H1 (cell line): ENCODE results near the gene RABL3. TPM values are rescaled to one million over a fixed set of nuclear protein-coding genes. Genes with fewer than 3 reads are reported as not detected.

Experiments
- CTCF ChIA-PET: fragments of 300-600 bp; sonication (Branson Sonifier 250); formaldehyde crosslinking; loops from one replicate; lab custom pipeline; 2021; ENCODE audit not compliant: partially characterized antibody; lab: Charles Lee
- POLR2A ChIA-PET: fragments of 300-600 bp; sonication (Branson Sonifier 250); formaldehyde crosslinking; loops from one replicate; lab custom pipeline; 2021; ENCODE audit warnings: inconsistent platforms; ENCODE audit not compliant: partially characterized antibody; lab: Charles Lee
- DNase-seq, 2 experiments: peaks; one replicate each; pipeline versions ENCODE4 v3.0.0 to v3.0.0-alpha.2; 2010 to 2022; ENCODE audit warnings: low spot score in 2 of 2, low read depth in 1 of 2, mixed read lengths in 1 of 2
- FAIRE-seq: peaks from 2 replicates; lab custom pipeline; 2011; peaks lifted over from hg19 to GRCh38; lab: Jason Lieb, UNC
- H2AFZ ChIP-seq: 2 replicates; pipeline ENCODE4 v1.8.1; 2012; ENCODE audit warnings: low read length, inconsistent platforms
- H2AK5ac ChIP-seq: 2 replicates; pipeline ENCODE4 v1.6.1; 2013; ENCODE audit warnings: low read depth, low read length
- H2BK120ac ChIP-seq: replicated peaks from 2 replicates; pipeline ENCODE3; 2013; ENCODE audit warnings: low read depth, low read length, inconsistent platforms
- H2BK12ac ChIP-seq: 2 replicates; pipeline ENCODE4 v1.6.1; 2013; ENCODE audit warnings: low read depth, low read length
- H2BK15ac ChIP-seq: 2 replicates; pipeline ENCODE4 v1.6.1; 2013; ENCODE audit warnings: low read length
- H2BK20ac ChIP-seq: 2 replicates; pipeline ENCODE4 v1.6.1; 2013; ENCODE audit warnings: low read length
- H2BK5ac ChIP-seq: 2 replicates; pipeline ENCODE4 v1.6.1; 2013; ENCODE audit warnings: low read depth, low read length
- H3K14ac ChIP-seq: 2 replicates; pipeline ENCODE4 v1.6.1; 2013; ENCODE audit warnings: inconsistent platforms; ENCODE audit not compliant: insufficient read length
- H3K18ac ChIP-seq: 2 replicates; pipeline ENCODE4 v1.6.1; 2013; ENCODE audit warnings: low read length; ENCODE audit errors: extremely low read depth
- H3K23ac ChIP-seq: 2 replicates; pipeline ENCODE4 v1.6.1; 2013; ENCODE audit warnings: inconsistent platforms; ENCODE audit not compliant: insufficient read length
- H3K23me2 ChIP-seq: 2 replicates; pipeline ENCODE4 v1.6.1; 2013; ENCODE audit warnings: low read depth, low read length
- H3K27ac ChIP-seq: 2 replicates; pipeline ENCODE4 v1.6.1; 2011; ENCODE audit warnings: low read depth, low read length, inconsistent platforms
- H3K27me3 ChIP-seq, 4 experiments: replicated peaks in 1 of 4; 1 replicate in 1 of 4; 2 replicates in 3 of 4; pipeline versions ENCODE4 v1.6.1 to v1.8.1; 2011 to 2013; ENCODE audit warnings: low read length in 3 of 4, mild to moderate bottlenecking in 3 of 4, inconsistent platforms in 2 of 4, mixed read lengths in 2 of 4, moderate library complexity in 1 of 4; ENCODE audit not compliant: control insufficient read depth in 3 of 4, insufficient read depth in 3 of 4; ENCODE audit errors: extremely low read depth in 1 of 4
- H3K36me3 ChIP-seq, 4 experiments: 2 replicates each; pipeline versions ENCODE4 v1.6.1 to v1.8.1; 2011 to 2013; ENCODE audit warnings: mild to moderate bottlenecking in 4 of 4, low read length in 3 of 4, moderate library complexity in 2 of 4, control low read depth in 1 of 4, inconsistent platforms in 1 of 4; ENCODE audit not compliant: insufficient read depth in 4 of 4, control insufficient read depth in 2 of 4
- H3K4ac ChIP-seq: replicated peaks from 2 replicates; pipeline ENCODE3; 2013; ENCODE audit warnings: low read length, low read depth, mixed read lengths, inconsistent platforms; ENCODE audit not compliant: insufficient read length
- H3K4me1 ChIP-seq, 4 experiments: replicated peaks in 1 of 4; 1 replicate in 1 of 4; 2 replicates in 3 of 4; pipeline versions ENCODE4 v1.6.1 to v1.8.1; 2011 to 2013; ENCODE audit warnings: low read length in 3 of 4, inconsistent platforms in 2 of 4, mixed read lengths in 1 of 4; ENCODE audit not compliant: insufficient read depth in 4 of 4, control insufficient read depth in 3 of 4
- H3K4me2 ChIP-seq, 2 experiments: 2 replicates each; pipeline versions ENCODE4 v1.6.1 to v1.8.1; 2011 to 2013; ENCODE audit warnings: low read depth in 2 of 2, low read length in 2 of 2, control low read depth in 1 of 2, inconsistent platforms in 1 of 2, mild to moderate bottlenecking in 1 of 2; ENCODE audit not compliant: insufficient read depth in 1 of 2
- H3K4me3 ChIP-seq, 4 experiments: fragments of 200-600, 300-600 bp in 1 of 4; sonication (generic), shearing (Covaris generic), sonication (Bioruptor Twin) in 1 of 4; 2 replicates each; pipeline versions ENCODE4 v1.5.1 to v1.8.1; 2011 to 2016; ENCODE audit warnings: low read length in 4 of 4, low read depth in 3 of 4, control low read depth in 2 of 4, inconsistent platforms in 2 of 4, mild to moderate bottlenecking in 2 of 4, mixed read lengths in 1 of 4, moderate library complexity in 1 of 4; ENCODE audit not compliant: insufficient read depth in 2 of 4; ENCODE audit errors: extremely low read depth in 1 of 4
- H3K56ac ChIP-seq: replicated peaks from 2 replicates; pipeline ENCODE3; 2013; ENCODE audit warnings: low read depth, mild to moderate bottlenecking, mixed read lengths, low read length, inconsistent platforms; ENCODE audit not compliant: insufficient read length
- H3K79me1 ChIP-seq: 2 replicates; pipeline ENCODE4 v1.6.1; 2013; ENCODE audit warnings: low read depth, low read length, control low read depth
- H3K79me2 ChIP-seq, 2 experiments: 2 replicates each; pipeline versions ENCODE4 v1.6.1 to v1.8.1; 2012 to 2013; ENCODE audit warnings: low read length in 2 of 2, mild to moderate bottlenecking in 2 of 2, inconsistent platforms in 1 of 2; ENCODE audit not compliant: insufficient read depth in 2 of 2, control insufficient read depth in 1 of 2
- H3K9ac ChIP-seq, 4 experiments: replicated peaks in 1 of 4; 1 replicate in 1 of 4; 2 replicates in 3 of 4; pipeline versions ENCODE4 v1.6.1 to v1.8.1; 2011 to 2013; ENCODE audit warnings: low read depth in 3 of 4, low read length in 3 of 4, control low read depth in 2 of 4, mild to moderate bottlenecking in 2 of 4, moderate library complexity in 2 of 4, inconsistent platforms in 1 of 4; ENCODE audit errors: extremely low read depth in 1 of 4
- H3K9me3 ChIP-seq, 2 experiments: 2 replicates each; pipeline versions ENCODE4 v1.6.1 to v1.8.1; 2012 to 2013; ENCODE audit warnings: mild to moderate bottlenecking in 2 of 2, moderate library complexity in 2 of 2, control low read depth in 1 of 2, inconsistent platforms in 1 of 2, low read depth in 1 of 2, low read length in 1 of 2, mixed read lengths in 1 of 2; ENCODE audit not compliant: insufficient read depth in 2 of 2
- H4K20me1 ChIP-seq, 2 experiments: replicated peaks in 1 of 2; 2 replicates each; pipeline versions ENCODE3 to v1.8.1; 2011 to 2013; ENCODE audit warnings: inconsistent platforms in 2 of 2, low read length in 2 of 2, mild to moderate bottlenecking in 1 of 2; ENCODE audit not compliant: insufficient read depth in 2 of 2, control insufficient read depth in 1 of 2
- H4K5ac ChIP-seq: 2 replicates; pipeline ENCODE4 v1.6.1; 2013; ENCODE audit warnings: low read length, low read depth, mixed read lengths, inconsistent platforms; ENCODE audit not compliant: insufficient read length
- H4K8ac ChIP-seq: 2 replicates; pipeline ENCODE4 v1.8.0; 2013; ENCODE audit warnings: mild to moderate bottlenecking, moderate library complexity, low read length, inconsistent platforms; ENCODE audit not compliant: insufficient read depth; ENCODE audit errors: extremely low read depth
- H4K91ac ChIP-seq: replicated peaks from 2 replicates; pipeline ENCODE3; 2013; ENCODE audit warnings: low read length, mixed read lengths, inconsistent platforms; ENCODE audit not compliant: insufficient read length
- CEBPB ChIP-seq: IDR thresholded peaks from 2 replicates; pipeline ENCODE4 v1.6.1; 2012; ENCODE audit warnings: low read depth, low read length
- GTF2F1 ChIP-seq: IDR thresholded peaks from 2 replicates; pipeline ENCODE4 v1.6.1; 2012; ENCODE audit warnings: low read depth, low read length, improper control_type of control experiment, borderline replicate concordance
- KDM1A ChIP-seq: fragments of 200-600, 300-600 bp; sonication (generic); IDR thresholded peaks from 2 replicates; pipeline ENCODE4 v1.7.1; 2016; ENCODE audit warnings: mild to moderate bottlenecking, low read length, borderline replicate concordance
- PHF8 ChIP-seq: fragments of 200-600 bp; sonication (generic); conservative IDR thresholded peaks from 2 replicates; pipeline ENCODE4 v1.7.1; 2012; ENCODE audit warnings: low read depth, mild to moderate bottlenecking, inconsistent platforms, low read length, moderate library complexity
- SIX5 ChIP-seq: IDR thresholded peaks from 2 replicates; pipeline ENCODE4 v1.6.1; 2011; ENCODE audit warnings: mild to moderate bottlenecking, low read depth, low read length
- SP1 ChIP-seq: IDR thresholded peaks from 2 replicates; pipeline ENCODE4 v1.6.1; 2011; ENCODE audit warnings: low read depth, low read length
- TAF1 ChIP-seq: IDR thresholded peaks from 2 replicates; pipeline ENCODE4 v1.6.1; 2011; ENCODE audit warnings: mild to moderate bottlenecking, low read depth, low read length
- TAF7 ChIP-seq: optimal IDR thresholded peaks from 2 replicates; pipeline ENCODE3; 2011; ENCODE audit warnings: low read depth, mild to moderate bottlenecking, inconsistent platforms, low read length, moderate library complexity, borderline replicate concordance
- TBP ChIP-seq: IDR thresholded peaks from 2 replicates; pipeline ENCODE4 v1.6.1; 2011; ENCODE audit warnings: low read depth, low read length, improper control_type of control experiment
- TCF12 ChIP-seq: IDR thresholded peaks from 2 replicates; pipeline ENCODE4 v1.6.1; 2011; ENCODE audit warnings: low read depth, mild to moderate bottlenecking, low read length
- WGBS, 2 experiments: shearing (Covaris generic) in 1 of 2; methylation state at CpG; one replicate each; pipeline versions ENCODE4 v1.1.6 to v1.1.7; 2013 to 2015; ENCODE audit warnings: low lambda C conversion rate in 2 of 2, mixed read lengths in 2 of 2, inconsistent platforms in 1 of 2, low coverage in 1 of 2, missing lambda C conversion rate in 1 of 2; ENCODE audit not compliant: insufficient replicate concordance in 2 of 2, insufficient coverage in 1 of 2, insufficient read length in 1 of 2; ENCODE audit errors: extremely low coverage in 1 of 2, missing lambda C conversion rate in 1 of 2; 5-methylcytosine and 5-hydroxymethylcytosine counted together
- polyA plus RNA-seq, 7 experiments: library from polyadenylated mRNA; depleted of rRNA in 3 of 7; stranded (reverse) in 5 of 7; unstranded in 2 of 7; fragments of >200 nt in 5 of 7; fragments of 200-250 nt in 2 of 7; gene quantifications; 1 replicate in 5 of 7; 2 replicates in 1 of 7; 4 replicates in 1 of 7; pipeline versions ENCODE4 v1.2.1 to v1.2.3, GENCODE V29; 2011 to 2013; ENCODE audit warnings: missing spikeins in 2 of 7, mixed read lengths in 2 of 7
- total RNA-seq: library from RNA; stranded (reverse); fragmentation: NEBNext Ultra II Directional; extraction: Animal tissue kit (Norgen Biotek cat#: 25700); gene quantifications from 2 replicates; pipeline ENCODE4 v1.2.1, GENCODE V29; 2021
- TF ChIP-seq, protein P1 (sequence below): IDR thresholded peaks from 2 replicates; pipeline ENCODE4 v1.6.1; 2012; ENCODE audit warnings: inconsistent platforms

The RABL3 gene
- total and polyA plus RNA-seq, 2 of the 8 experiments (the other 6 are each of a cell fraction or from before 2014, with no cell fraction given): 4.4 to 19.2 TPM

DNA sequence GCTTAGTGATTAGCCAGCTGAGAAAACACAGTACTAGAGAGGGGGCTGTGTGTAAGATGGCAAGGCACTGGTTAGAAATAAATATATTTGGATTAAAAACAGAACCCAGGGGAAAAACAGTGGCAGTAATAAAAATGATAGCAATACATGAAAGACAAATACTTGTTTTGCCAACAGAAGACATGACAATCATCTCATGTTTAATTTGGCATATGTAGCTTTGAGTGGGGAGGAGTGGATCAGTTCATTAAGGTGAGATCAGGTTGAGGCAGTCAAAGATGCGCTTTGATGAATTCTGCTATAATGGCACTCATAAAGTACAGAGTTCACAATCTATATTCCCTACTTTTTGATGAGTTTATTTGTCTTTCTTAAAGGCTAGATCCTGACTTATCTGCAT, 56.9 kb downstream of the RABL3 start:
- Histone ChIP-seq H3K4me1 (peaks cover 0 to 13% (median 2%) of the 10 kb centered on the region in 4 experiments; a peak in 5 of 7 replicates), H2AFZ (no peak overlapping the region), H3K23ac (no peak overlapping the region), H2AK5ac (no peak overlapping the region), H3K14ac (no peak overlapping the region), H3K79me2 (no peaks in the 10 kb centered on the region), H4K91ac (no peak overlapping the region), H2BK20ac (no peak overlapping the region), H2BK15ac (no peak overlapping the region), H3K9me3 (no peaks in the 10 kb centered on the region), H3K4me2 (no peak overlapping the region), H2BK5ac (no peak overlapping the region), H3K27me3 (no peaks in the 10 kb centered on the region), H3K79me1 (no peaks in the 10 kb centered on the region), H3K9ac (no peak overlapping the region), H2BK12ac (no peak overlapping the region), H3K36me3 (no peaks in the 10 kb centered on the region), H4K5ac (no peak overlapping the region), H2BK120ac (no peak overlapping the region), H3K27ac (no peak overlapping the region), H4K8ac (no peak overlapping the region), H3K18ac (no peak overlapping the region), H3K23me2 (no peaks in the 10 kb centered on the region), H4K20me1 (no peaks in the 10 kb centered on the region), H3K4ac (no peak overlapping the region), H3K4me3 (no peak overlapping the region), H3K56ac (no peak overlapping the region)
- CTCF ChIA-PET: no interaction called here
- POLR2A ChIA-PET: interaction anchor here (1.5 kb wide), 1 partner anchor 12 kb away, joined by 3 read pairs; no protein-coding TSS in a partner anchor
- WGBS, 2 experiments: 94% methylated on average over 1 of the region's 1 CpG; no CpG with 5 or more reads in 1 of the 2 experiments
- TF ChIP-seq GTF2F1: no peak
- TF ChIP-seq TBP: no peak
- no peak for TF ChIP-seq KDM1A
- TF ChIP-seq SIX5: no peak
- TF ChIP-seq TCF12: no peak
- TF ChIP-seq, protein P1, sequence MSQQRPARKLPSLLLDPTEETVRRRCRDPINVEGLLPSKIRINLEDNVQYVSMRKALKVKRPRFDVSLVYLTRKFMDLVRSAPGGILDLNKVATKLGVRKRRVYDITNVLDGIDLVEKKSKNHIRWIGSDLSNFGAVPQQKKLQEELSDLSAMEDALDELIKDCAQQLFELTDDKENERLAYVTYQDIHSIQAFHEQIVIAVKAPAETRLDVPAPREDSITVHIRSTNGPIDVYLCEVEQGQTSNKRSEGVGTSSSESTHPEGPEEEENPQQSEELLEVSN: no peak
- TF ChIP-seq SP1: no peak
- TF ChIP-seq TAF7: no peak
- TF ChIP-seq PHF8: no peak
- TF ChIP-seq TAF1: no peak
- no peak for TF ChIP-seq CEBPB
- DNase-seq (no peak), FAIRE-seq (no peak)
